Fibroblast of lung (primary cell): ENCODE results near the gene NOL9. TPM values are rescaled to one million over a fixed set of nuclear protein-coding genes. Genes with fewer than 3 reads are reported as not detected.

Source experiments
- DNase-seq, 2 donors: peaks; one replicate each; pipeline versions ENCODE4 v3.0.0 to v3.0.0-alpha.2; 2010; ENCODE audit warnings: low read depth in 2 of 2
- H2AFZ ChIP-seq: 2 replicates; pipeline ENCODE4 v1.5.1; 2012; ENCODE audit warnings: low read length, control low read depth, inconsistent platforms
- H3K27ac ChIP-seq: 2 replicates; pipeline ENCODE4 v1.5.1; 2011; ENCODE audit warnings: low read length, control low read depth; ENCODE audit not compliant: insufficient read depth
- H3K27me3 ChIP-seq: 2 replicates; pipeline ENCODE4 v1.5.1; 2011; ENCODE audit warnings: mild to moderate bottlenecking, low read length; ENCODE audit not compliant: control insufficient read depth, insufficient read depth
- H3K36me3 ChIP-seq: 2 replicates; pipeline ENCODE4 v1.5.1; 2011; ENCODE audit warnings: low read length; ENCODE audit not compliant: control insufficient read depth, insufficient read depth
- H3K4me1 ChIP-seq: 2 replicates; pipeline ENCODE4 v1.5.1; 2011; ENCODE audit warnings: low read length; ENCODE audit not compliant: control insufficient read depth, insufficient read depth; ENCODE audit errors: extremely low read depth
- H3K4me2 ChIP-seq: 2 replicates; pipeline ENCODE4 v1.5.1; 2011; ENCODE audit warnings: low read length, control low read depth; ENCODE audit not compliant: insufficient read depth; ENCODE audit errors: extremely low read depth
- H3K4me3 ChIP-seq, 4 experiments: fragments of 200-600 bp in 1 of 4; sonication (generic) in 1 of 4; replicated peaks in 1 of 4; 2 replicates each; pipeline ENCODE4 v1.5.1; 2011 to 2016; ENCODE audit warnings: low read length in 4 of 4, low read depth in 3 of 4, mild to moderate bottlenecking in 3 of 4, control low read depth in 2 of 4, inconsistent platforms in 1 of 4, mixed read lengths in 1 of 4; ENCODE audit not compliant: insufficient read depth in 1 of 4; ENCODE audit errors: control extremely low read depth in 1 of 4
- H3K79me2 ChIP-seq: 2 replicates; pipeline ENCODE4 v1.5.1; 2012; ENCODE audit warnings: mild to moderate bottlenecking, low read length, inconsistent platforms; ENCODE audit not compliant: control insufficient read depth, insufficient read depth
- H3K9ac ChIP-seq: 2 replicates; pipeline ENCODE4 v1.5.1; 2011; ENCODE audit warnings: mild to moderate bottlenecking, low read length, control low read depth; ENCODE audit not compliant: insufficient read depth
- H3K9me3 ChIP-seq: 2 replicates; pipeline ENCODE4 v1.5.1; 2012; ENCODE audit warnings: low read depth, low read length; ENCODE audit not compliant: control insufficient read depth, insufficient read depth
- H4K20me1 ChIP-seq: 2 replicates; pipeline ENCODE4 v1.5.1; 2011; ENCODE audit warnings: low read length; ENCODE audit not compliant: control insufficient read depth, insufficient read depth; ENCODE audit errors: extremely low read depth
- EZH2 ChIP-seq: IDR thresholded peaks from 2 replicates; pipeline ENCODE4 v1.5.1; 2012; ENCODE audit warnings: low read length, control low read depth, mild to moderate bottlenecking; ENCODE audit errors: missing control alignments
- polyA plus RNA-seq, 2 donors: library from polyadenylated mRNA; depleted of rRNA in 1 of 2; stranded (reverse) in 1 of 2; unstranded in 1 of 2; fragments of >200 nt; gene quantifications; 2 replicates each; pipeline ENCODE4 v1.2.1, GENCODE V29; 2011 to 2012; ENCODE audit warnings: missing spikeins in 1 of 2
- total RNA-seq: library from RNA; depleted of rRNA; stranded (reverse); fragments of >200 nt; gene quantifications from 2 replicates; pipeline ENCODE4 v1.2.1, GENCODE V29; 2014
- TF ChIP-seq, protein P1 (sequence below), 2 donors: IDR thresholded peaks in 1 of 2; conservative IDR thresholded peaks in 1 of 2; 1 replicate in 1 of 2; 2 replicates in 1 of 2; pipeline ENCODE4 v1.5.1; 2011 to 2012; ENCODE audit warnings: low read length in 2 of 2, control low read depth in 1 of 2, inconsistent platforms in 1 of 2, low read depth in 1 of 2, mild to moderate bottlenecking in 1 of 2

The NOL9 gene
- total and polyA plus RNA-seq, 2 donors (not counting 1 experiment from before 2014, with no cell fraction given) = 17.5 to 19.0 TPM

- Histone ChIP-seq H3K9me3 (no peaks in the 10 kb centered on the region), H3K4me1 (no peaks in the 10 kb centered on the region), H3K27ac (no peak overlapping the region), H3K79me2 (no peaks in the 10 kb centered on the region), H3K27me3 (peaks cover 18% of the 10 kb centered on the region), H3K9ac (no peak overlapping the region), H3K4me3 (no peak overlapping the region), H3K4me2 (no peak overlapping the region), H4K20me1 (no peaks in the 10 kb centered on the region), H3K36me3 (no peaks in the 10 kb centered on the region), H2AFZ (no peak overlapping the region)
- no peak for DNase-seq
- TF ChIP-seq, protein P1, sequence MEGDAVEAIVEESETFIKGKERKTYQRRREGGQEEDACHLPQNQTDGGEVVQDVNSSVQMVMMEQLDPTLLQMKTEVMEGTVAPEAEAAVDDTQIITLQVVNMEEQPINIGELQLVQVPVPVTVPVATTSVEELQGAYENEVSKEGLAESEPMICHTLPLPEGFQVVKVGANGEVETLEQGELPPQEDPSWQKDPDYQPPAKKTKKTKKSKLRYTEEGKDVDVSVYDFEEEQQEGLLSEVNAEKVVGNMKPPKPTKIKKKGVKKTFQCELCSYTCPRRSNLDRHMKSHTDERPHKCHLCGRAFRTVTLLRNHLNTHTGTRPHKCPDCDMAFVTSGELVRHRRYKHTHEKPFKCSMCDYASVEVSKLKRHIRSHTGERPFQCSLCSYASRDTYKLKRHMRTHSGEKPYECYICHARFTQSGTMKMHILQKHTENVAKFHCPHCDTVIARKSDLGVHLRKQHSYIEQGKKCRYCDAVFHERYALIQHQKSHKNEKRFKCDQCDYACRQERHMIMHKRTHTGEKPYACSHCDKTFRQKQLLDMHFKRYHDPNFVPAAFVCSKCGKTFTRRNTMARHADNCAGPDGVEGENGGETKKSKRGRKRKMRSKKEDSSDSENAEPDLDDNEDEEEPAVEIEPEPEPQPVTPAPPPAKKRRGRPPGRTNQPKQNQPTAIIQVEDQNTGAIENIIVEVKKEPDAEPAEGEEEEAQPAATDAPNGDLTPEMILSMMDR (conservative IDR thresholded peaks at IDR 0.05 in 1 of 2, IDR thresholded peaks at IDR 0.05 in 1 of 2; ENCODE audit: low read depth in 1 of 2, low read length in 2 of 2) = no peak
These were observed 55.0 kb downstream of the NOL9 start for GRCh38 chr1:6499296-6499695.

DNA sequence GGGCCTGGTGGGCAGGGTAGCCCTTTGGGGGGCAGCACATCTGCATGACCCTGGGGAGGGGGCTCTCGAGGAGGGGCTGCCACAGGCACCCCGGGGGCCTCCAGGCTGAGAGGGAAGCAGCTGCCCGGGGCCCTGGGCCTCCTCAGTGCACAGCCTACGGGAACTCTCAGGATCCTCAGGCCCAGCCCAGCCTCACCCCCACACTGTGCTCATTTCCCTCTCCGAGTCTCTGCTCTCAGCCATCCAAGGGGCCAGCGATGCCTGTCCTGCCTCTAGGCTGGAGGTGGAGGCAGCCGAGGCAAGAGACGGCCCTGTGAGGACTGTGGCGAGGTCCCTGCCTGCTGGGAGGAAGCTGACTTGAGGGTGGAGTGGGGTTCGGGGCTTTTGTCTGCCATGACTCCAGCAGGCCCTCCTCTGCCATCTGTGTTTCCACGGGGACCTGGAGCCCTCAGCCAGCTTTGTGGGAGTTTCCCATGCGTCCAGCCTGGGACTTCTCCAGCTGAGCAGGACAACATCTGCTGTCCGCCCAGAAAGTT is 55.7 kb downstream of the NOL9 start:
- Histone ChIP-seq H4K20me1 (no peaks in the 10 kb centered on the region), H3K27ac (no peak overlapping the region), H3K27me3 (peaks cover 18% of the 10 kb centered on the region), H3K9me3 (no peaks in the 10 kb centered on the region), H3K36me3 (no peaks in the 10 kb centered on the region), H2AFZ (no peak overlapping the region), H3K4me1 (no peaks in the 10 kb centered on the region), H3K4me3 (no peak overlapping the region), H3K79me2 (no peaks in the 10 kb centered on the region), H3K9ac (no peak overlapping the region), H3K4me2 (no peak overlapping the region)
- DNase-seq = no peak
- TF ChIP-seq, protein P1 (conservative IDR thresholded peaks at IDR 0.05 in 1 of 2, IDR thresholded peaks at IDR 0.05 in 1 of 2; ENCODE audit: low read depth in 1 of 2, low read length in 2 of 2) = no peak
- TF ChIP-seq EZH2 = peak; percentile 55

DNA sequence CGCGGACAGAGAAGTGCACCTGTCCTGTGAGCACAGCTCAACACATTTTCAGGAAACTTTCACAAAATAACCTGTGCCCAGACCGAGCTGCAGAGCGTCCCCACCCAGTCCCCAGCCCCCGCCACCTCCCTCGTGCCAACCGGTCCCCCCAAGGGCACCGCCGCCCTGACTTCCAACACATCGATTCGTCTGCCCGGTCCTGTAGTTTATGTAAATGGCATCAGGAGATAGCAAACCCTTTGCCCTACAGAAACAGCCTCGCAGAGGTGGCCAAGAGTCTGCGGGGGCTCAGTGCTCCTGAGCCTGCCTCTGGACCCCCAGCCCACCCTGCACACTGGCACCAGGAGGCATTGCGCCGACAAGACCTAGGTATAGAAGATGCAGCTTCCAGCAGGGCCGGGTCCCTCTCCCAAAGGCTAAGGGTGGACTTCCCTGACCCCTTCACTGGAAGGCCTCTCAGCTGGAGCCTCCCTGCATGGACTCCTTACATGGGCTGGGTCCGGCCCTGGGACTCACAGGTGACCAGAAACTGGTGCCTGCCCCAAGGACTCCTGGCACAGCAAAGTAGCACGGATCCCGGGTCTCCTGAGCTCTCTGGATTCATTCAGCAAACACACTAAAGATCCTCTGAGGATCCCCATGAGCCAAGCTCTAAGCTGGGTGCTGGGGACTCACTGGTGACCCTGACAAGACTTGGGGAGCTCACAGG is 56.3 kb downstream of the NOL9 start:
- Histone ChIP-seq H2AFZ (no peak overlapping the region), H3K9me3 (no peaks in the 10 kb centered on the region), H3K27me3 (peaks cover 18% of the 10 kb centered on the region), H3K4me2 (peak overlapping the region; percentile 72), H4K20me1 (no peaks in the 10 kb centered on the region), H3K79me2 (no peaks in the 10 kb centered on the region), H3K9ac (no peak overlapping the region), H3K36me3 (no peaks in the 10 kb centered on the region), H3K27ac (no peak overlapping the region), H3K4me1 (no peaks in the 10 kb centered on the region), H3K4me3 (peak overlapping the region in 3 of 4 experiments; percentile 51 to 59 (median 56))
- no peak for DNase-seq
- TF ChIP-seq EZH2 = no peak
- TF ChIP-seq, protein P1 (conservative IDR thresholded peaks at IDR 0.05 in 1 of 2, IDR thresholded peaks at IDR 0.05 in 1 of 2; ENCODE audit: low read depth in 1 of 2, low read length in 2 of 2) = no peak
